Smooth muscle cell (in vitro differentiated cells): ENCODE data around the gene ROS1. TPM values are rescaled to one million over a fixed set of nuclear protein-coding genes. Genes with fewer than 3 reads are reported as not detected.

ENCODE experiments used
- DNase-seq: peaks from one replicate; lab custom pipeline; 2025; ENCODE audit not compliant: unreplicated experiment; lab: John Stamatoyannopoulos, UW
- H2AFZ ChIP-seq: fragments of 200-600 bp; sonication (generic); 2 replicates; pipeline ENCODE4 v1.6.0; 2016; ENCODE audit warnings: antibody characterized with exemption, low read depth, mild to moderate bottlenecking
- H3F3A ChIP-seq: fragments of 200-600 bp; sonication (generic); 2 replicates; pipeline ENCODE4 v1.6.0; 2017; ENCODE audit warnings: antibody characterized with exemption, low read depth
- H3K27ac ChIP-seq: fragments of 200-600 bp; sonication (generic); 2 replicates; pipeline ENCODE4 v1.5.1; 2016; ENCODE audit warnings: low read depth, mild to moderate bottlenecking
- H3K27me3 ChIP-seq: fragments of 200-600 bp; sonication (generic); 2 replicates; pipeline ENCODE4 v1.6.1; 2016; ENCODE audit warnings: low read depth, mild to moderate bottlenecking
- H3K36me3 ChIP-seq: fragments of 200-600 bp; sonication (generic); 2 replicates; pipeline ENCODE4 v1.5.1; 2016; ENCODE audit warnings: low read depth
- H3K4me1 ChIP-seq: fragments of 200-600 bp; sonication (generic); 2 replicates; pipeline ENCODE4 v1.5.1; 2016; ENCODE audit warnings: low read depth
- H3K4me2 ChIP-seq: fragments of 200-600 bp; sonication (generic); 2 replicates; pipeline ENCODE4 v1.6.0; 2016; ENCODE audit warnings: mild to moderate bottlenecking
- H3K4me3 ChIP-seq: fragments of 200-600 bp; sonication (generic); 2 replicates; pipeline ENCODE4 v1.5.1; 2016; ENCODE audit warnings: mild to moderate bottlenecking
- H3K79me2 ChIP-seq: fragments of 200-600 bp; sonication (generic); 2 replicates; pipeline ENCODE4 v1.6.0; 2016; ENCODE audit warnings: low read depth, mild to moderate bottlenecking
- H3K9ac ChIP-seq: fragments of 200-600 bp; sonication (generic); 2 replicates; pipeline ENCODE4 v1.6.0; 2016; ENCODE audit warnings: low read depth
- H3K9me3 ChIP-seq: fragments of 200-600 bp; sonication (generic); replicated peaks from 2 replicates; pipeline ENCODE4 v1.5.1; 2016; ENCODE audit warnings: low read depth
- H4K20me1 ChIP-seq: fragments of 200-600 bp; sonication (generic); 2 replicates; pipeline ENCODE4 v1.6.0; 2016; ENCODE audit warnings: low read depth
- WGBS: methylation state at CpG from one replicate; pipeline ENCODE4 v1.1.7; 2016; ENCODE audit warnings: low lambda C conversion rate; 5-methylcytosine and 5-hydroxymethylcytosine counted together
- polyA plus RNA-seq: library from polyadenylated mRNA; unstranded; fragments of >200 nt; fragmentation: Nextera tagmentation; extraction: Ambion mirVana; gene quantifications from 2 replicates; pipeline ENCODE4 v1.2.1, GENCODE V29; 2016
- total RNA-seq: library from RNA; depleted of rRNA; stranded (reverse); fragments of >200 nt; gene quantifications from 2 replicates; pipeline ENCODE4 v1.2.3, GENCODE V29; 2014
- TF ChIP-seq, protein P1 (sequence below): fragments of 200-600 bp; sonication (generic); IDR thresholded peaks from 2 replicates; pipeline ENCODE4 v1.5.1; 2017; ENCODE audit warnings: borderline replicate concordance, mild to moderate bottlenecking, antibody characterized with exemption; ENCODE audit not compliant: insufficient read depth, poor library complexity, severe bottlenecking

Gene ROS1
- total and polyA plus RNA-seq, 2 experiments from 2014 or later = 0.03 to 0.09 TPM

- WGBS = 32% methylated on average over 16 of the region's 16 CpGs
- no peaks in the 10 kb centered on the region for H3K9me3 ChIP-seq
- H3K4me1 ChIP-seq = peaks cover 13% of the 10 kb centered on the region
- H2AFZ ChIP-seq = no peak overlapping the region
- H4K20me1 ChIP-seq = no peaks in the 10 kb centered on the region
- DNase-seq = no peak
- H3K27me3 ChIP-seq = peaks cover 100% of the 10 kb centered on the region
- peak overlapping the region; percentile 94 for H3K4me2 ChIP-seq
- no peaks in the 10 kb centered on the region for H3F3A ChIP-seq
- H3K4me3 ChIP-seq = peak overlapping the region; percentile 52
- H3K79me2 ChIP-seq = no peaks in the 10 kb centered on the region
- H3K27ac ChIP-seq = no peak overlapping the region
- no peak overlapping the region for H3K9ac ChIP-seq
- TF ChIP-seq, protein P1, sequence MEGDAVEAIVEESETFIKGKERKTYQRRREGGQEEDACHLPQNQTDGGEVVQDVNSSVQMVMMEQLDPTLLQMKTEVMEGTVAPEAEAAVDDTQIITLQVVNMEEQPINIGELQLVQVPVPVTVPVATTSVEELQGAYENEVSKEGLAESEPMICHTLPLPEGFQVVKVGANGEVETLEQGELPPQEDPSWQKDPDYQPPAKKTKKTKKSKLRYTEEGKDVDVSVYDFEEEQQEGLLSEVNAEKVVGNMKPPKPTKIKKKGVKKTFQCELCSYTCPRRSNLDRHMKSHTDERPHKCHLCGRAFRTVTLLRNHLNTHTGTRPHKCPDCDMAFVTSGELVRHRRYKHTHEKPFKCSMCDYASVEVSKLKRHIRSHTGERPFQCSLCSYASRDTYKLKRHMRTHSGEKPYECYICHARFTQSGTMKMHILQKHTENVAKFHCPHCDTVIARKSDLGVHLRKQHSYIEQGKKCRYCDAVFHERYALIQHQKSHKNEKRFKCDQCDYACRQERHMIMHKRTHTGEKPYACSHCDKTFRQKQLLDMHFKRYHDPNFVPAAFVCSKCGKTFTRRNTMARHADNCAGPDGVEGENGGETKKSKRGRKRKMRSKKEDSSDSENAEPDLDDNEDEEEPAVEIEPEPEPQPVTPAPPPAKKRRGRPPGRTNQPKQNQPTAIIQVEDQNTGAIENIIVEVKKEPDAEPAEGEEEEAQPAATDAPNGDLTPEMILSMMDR = no peak
- no peaks in the 10 kb centered on the region for H3K36me3 ChIP-seq
Observed at GRCh38 chr6:117266257-117267053, 159.3 kb downstream of the ROS1 start.

DNA sequence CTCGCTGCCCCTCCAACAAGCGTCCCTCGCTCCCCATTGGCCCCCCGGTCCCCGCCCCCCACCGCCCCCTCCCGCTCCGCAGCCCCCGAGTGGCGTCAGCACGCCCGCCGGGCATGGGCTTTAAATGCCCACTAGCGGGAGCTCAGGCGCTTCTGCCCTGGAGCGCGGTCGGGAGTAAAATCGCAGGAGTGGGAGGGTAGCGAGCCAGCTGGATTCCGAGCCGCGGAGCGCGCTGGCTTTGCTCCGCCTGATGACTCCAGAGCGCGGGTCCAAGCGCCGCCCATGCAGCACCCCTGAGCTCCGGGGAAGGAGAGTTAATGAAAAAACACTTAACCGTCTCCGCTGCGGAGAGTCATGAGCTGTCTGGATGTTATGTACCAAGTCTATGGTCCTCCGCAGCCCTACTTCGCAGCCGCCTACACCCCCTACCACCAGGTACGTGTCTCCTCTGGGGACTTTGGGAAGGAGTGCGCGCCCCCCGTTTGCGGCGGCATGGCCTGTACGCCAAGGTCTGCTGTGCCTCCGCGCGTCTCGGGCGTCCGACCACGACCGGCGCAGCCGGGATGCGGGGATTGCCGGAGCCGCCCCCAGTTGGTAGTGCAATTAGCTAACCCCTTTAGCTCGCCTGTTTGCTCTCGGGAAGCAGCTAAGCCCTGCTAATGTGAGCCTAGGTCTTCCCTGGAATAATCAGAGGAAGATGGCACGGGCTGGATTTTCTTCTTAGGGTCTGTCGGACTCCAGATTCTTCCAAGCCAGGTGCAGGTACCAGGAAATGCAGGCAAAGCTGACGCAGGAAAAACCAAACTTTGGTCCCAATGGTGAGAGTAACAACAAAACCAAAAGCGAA is 160.1 kb downstream of the ROS1 start, which contains the start of gene VGLL2:
Gene VGLL2, plus strand, starts transcription at position 149 of the 847 bp plus-strand sequence. Its CDS starts 206 bp downstream, at position 355.
- Histone ChIP-seq H4K20me1 (no peaks in the 10 kb centered on the region), H3K9ac (no peak within 1 kb of the TSS), H3K27ac (no peak within 1 kb of the TSS), H3K9me3 (no peaks in the 10 kb centered on the region), H3K4me3 (peak within 1 kb of the TSS; percentile 52), H3F3A (no peaks in the 10 kb centered on the region), H3K36me3 (no peaks in the 10 kb centered on the region), H3K4me2 (peak within 1 kb of the TSS; percentile 94), H2AFZ (peak within 1 kb of the TSS; percentile 53), H3K4me1 (peaks cover 13% of the 10 kb centered on the region), H3K79me2 (no peaks in the 10 kb centered on the region), H3K27me3 (peaks cover 100% of the 10 kb centered on the region)
- TF ChIP-seq, protein P1 = no peak
- no peak for DNase-seq
- WGBS = 1% methylated on average over 45 of the region's 63 CpGs

GRCh38 chr6:117264692-117265409 is 160.9 kb downstream of the ROS1 start:
- H3K9ac ChIP-seq = no peak overlapping the region
- no peaks in the 10 kb centered on the region for H3K9me3 ChIP-seq
- peaks cover 8% of the 10 kb centered on the region for H3K4me1 ChIP-seq
- H3K27me3 ChIP-seq = peaks cover 100% of the 10 kb centered on the region
- no peaks in the 10 kb centered on the region for H3F3A ChIP-seq
- H2AFZ ChIP-seq = peak overlapping the region; percentile 36
- no peaks in the 10 kb centered on the region for H4K20me1 ChIP-seq
- WGBS = 6% methylated on average over 37 of the region's 39 CpGs
- peak overlapping the region; percentile 52 for H3K4me3 ChIP-seq
- no peak for DNase-seq
- peak overlapping the region; percentile 94 for H3K4me2 ChIP-seq
- no peaks in the 10 kb centered on the region for H3K36me3 ChIP-seq
- TF ChIP-seq, protein P1 = no peak
- no peaks in the 10 kb centered on the region for H3K79me2 ChIP-seq
- no peak overlapping the region for H3K27ac ChIP-seq
